SH-SY5Y (cell line): ENCODE data around the gene TMIE.

Source experiments
- GATA2 ChIP-seq: IDR thresholded peaks from 2 replicates; pipeline ENCODE4 v1.6.1; 2011; ENCODE audit warnings: mild to moderate bottlenecking, low read depth, low read length
- GATA3 ChIP-seq: IDR thresholded peaks from 2 replicates; pipeline ENCODE4 v1.6.1; 2011; ENCODE audit warnings: low read depth, mild to moderate bottlenecking, low read length, moderate library complexity

- TF ChIP-seq GATA2 (no peak), GATA3 (no peak)
Measured at GRCh38 chr3:46692566-46692990, 8.6 kb upstream of the TMIE start.
